Amniotic epithelial cell (primary cell): ENCODE measurements around the gene HEATR5A.

Source experiments
- DNase-seq: peaks from one replicate; pipeline ENCODE4 v3.0.0-alpha.2; 2010; ENCODE audit warnings: low read depth

The HEATR5A gene

DNA sequence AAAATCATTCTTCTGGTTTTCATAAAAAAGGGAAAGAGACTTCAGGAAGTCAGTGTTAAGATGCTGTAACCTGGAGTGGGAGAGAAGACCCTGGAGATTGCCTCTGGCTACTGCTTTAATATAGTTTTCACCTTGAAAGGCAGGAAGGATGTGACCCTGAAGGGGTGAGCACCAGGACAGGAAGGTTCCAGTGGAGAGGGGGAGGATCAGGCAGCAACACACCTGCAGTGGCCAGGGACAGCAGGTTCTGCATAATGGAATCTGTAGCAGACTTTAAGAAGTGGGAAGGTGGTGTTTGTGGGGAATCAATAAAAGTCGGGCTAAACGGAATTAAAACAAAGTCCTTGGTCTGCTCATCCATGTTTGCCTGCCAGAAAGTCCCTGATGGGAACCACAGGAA lies 6.3 kb upstream of the HEATR5A start:
- no peak for DNase-seq

DNA sequence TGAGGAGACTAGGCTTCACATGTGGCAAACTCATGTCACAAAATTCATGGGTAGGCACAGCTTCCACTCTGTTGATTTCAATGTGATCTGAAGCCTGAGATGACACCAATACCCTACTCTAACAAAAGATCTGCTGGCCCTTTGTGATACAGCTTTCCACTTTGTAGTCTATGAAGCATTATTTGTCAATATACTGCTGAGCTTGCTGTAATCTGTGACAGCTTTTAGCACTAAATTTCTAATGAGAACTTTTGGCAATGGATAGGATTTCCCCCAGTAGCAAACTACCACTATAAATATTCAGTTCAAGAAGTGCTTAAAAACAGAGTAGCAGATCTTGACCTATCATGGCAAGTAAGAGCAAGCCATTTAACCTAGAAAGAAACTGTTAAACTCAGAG lies 5.6 kb upstream of the HEATR5A start:
- no peak for DNase-seq

DNA sequence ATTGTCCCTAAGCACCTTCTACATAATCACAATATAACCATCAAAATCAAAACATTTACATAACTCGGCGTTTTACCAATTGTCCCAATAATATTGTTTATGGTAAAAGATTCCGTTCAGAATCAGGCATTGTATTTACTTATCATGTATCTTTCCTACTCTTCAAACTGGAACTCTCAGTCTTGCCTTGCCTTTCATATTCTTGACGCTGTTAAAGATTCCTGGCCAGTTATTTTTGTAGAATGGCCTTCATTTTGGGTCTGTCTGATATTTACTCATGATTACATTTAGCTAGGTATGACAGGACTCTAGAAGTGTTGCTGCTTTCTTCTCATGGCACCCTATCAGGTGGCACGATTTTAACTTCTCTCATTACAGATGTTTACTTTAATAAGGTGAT lies 850 bp upstream of the HEATR5A start:
- DNase-seq, result no peak

DNA sequence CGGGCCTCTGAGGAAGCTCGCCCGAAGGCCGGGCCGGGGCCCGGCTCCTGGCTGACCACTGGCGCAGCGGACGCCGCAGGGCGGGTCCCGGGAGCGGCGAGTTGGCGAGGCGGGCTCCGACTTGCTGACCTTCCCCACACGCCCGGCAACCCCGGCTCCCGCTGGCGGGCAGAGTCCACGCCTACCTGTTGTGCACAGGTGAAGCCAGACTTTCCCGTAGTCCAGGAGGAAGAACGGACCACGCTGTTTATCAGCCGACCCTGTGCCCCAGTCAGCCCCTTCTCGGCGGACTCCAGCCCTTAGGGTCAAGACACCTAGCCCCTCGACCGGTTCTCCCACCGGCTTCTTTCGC lies 407 bp downstream of the HEATR5A start:
- DNase-seq, result peak; percentile 57

DNA sequence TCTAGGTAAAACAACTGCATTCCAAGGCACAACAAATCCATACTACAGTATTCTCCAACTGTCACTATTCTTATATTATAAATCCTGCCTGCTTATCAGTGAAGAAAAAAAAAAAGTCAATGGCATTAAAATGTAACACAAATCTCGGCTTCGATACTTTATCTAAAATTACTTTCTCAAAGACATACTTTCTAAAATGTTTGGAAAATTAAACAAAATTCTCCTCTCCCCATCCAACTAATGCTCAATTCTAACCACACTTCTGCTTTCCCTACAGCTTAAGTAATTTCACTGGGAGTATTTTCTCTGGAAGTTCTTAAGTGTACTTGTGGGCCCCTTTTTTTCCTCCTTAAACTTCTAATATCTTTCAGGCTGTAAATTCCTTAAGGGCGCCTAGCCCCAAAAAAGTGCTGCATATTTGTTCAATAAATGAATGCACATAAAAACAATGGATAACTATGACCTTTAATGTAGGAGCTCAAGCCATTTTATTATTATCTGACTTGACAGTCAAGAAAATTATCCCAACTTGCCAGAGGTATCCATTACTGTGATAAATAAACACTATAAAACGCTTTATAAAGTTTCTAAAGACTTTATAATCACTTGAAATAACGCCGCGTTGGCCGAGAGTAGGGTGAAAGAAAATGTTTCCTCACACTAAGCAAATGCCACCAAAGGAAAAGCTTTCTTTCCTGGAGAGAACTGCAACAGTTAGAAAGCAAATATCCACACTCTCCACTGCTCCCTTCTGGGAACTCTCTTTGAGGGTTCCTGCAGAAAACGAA lies 977 bp downstream of the HEATR5A start:
- DNase-seq, result no peak

DNA sequence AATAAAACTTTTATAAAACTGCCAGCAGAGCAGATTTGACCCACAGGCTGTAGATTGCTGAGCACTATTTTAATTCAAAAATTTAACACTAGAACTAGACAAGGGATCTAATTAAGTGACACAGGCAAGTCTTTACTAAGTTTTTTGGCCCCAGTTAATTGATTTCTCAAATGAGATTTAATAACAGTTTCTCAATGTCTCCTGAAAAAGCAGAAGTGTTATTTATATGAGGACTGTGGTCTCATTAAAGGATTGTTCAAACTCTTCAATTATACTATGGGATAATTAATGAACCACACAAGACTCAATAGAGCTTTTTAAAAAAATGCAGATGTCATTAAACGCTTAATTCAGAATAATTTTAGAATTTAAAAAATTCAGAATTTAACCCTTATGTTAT lies 1.9 kb downstream of the HEATR5A start:
- DNase-seq, result no peak

DNA sequence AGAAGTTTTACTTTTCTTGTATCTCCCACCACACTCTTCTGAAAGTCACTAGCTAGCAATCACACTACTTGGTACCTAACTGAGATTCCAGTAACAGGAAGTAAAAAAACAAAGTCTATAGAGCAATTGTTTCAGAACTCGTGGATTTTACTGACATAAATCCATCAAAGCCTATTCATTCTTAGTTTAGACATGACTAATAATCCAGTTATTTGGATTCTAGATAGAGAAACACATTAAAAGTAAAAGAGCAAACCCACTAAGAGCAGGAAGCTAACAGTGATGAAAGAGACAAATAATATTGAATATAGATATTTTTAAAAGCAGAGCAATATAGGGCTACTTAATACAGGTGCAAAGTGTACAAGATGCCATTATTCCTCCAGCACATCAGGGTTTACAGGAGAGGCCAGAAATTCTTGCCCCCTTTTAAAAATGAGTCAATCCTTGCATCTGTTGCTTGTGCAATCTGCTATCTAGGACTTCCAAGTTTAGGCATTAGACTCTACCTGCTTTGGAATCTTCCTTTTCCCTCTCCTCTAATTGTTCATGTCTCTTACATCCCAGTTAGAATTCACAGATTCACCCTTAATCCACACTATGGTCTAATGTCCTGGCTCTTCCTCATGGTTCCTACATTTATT lies 6.0 kb downstream of the HEATR5A start:
- peak; percentile 62 for DNase-seq

DNA sequence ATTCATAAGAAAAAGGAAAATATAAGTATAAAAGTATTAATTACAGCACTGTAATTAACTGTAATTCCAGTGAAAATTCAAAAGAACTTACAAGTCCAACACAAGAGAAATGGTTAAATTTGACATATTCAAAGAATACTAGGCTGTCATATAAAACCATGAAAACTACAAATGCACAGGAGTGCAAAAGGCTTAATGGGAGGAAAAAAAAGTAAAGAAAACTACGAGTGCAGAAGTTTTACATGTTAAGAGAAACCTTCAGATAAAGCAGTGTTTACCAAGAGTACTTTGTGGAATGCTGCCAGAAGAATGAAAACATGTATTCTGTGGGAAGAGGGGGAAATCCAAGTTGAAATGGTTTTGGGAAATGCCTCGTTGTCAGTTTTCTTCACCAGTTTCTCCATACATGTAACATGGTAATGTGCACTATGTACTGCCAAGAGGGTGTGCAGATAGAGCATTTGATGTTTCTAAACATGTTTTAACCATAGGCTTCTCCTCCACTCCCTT lies 9.1 kb downstream of the HEATR5A start:
- DNase-seq, result peak; percentile 67

DNA sequence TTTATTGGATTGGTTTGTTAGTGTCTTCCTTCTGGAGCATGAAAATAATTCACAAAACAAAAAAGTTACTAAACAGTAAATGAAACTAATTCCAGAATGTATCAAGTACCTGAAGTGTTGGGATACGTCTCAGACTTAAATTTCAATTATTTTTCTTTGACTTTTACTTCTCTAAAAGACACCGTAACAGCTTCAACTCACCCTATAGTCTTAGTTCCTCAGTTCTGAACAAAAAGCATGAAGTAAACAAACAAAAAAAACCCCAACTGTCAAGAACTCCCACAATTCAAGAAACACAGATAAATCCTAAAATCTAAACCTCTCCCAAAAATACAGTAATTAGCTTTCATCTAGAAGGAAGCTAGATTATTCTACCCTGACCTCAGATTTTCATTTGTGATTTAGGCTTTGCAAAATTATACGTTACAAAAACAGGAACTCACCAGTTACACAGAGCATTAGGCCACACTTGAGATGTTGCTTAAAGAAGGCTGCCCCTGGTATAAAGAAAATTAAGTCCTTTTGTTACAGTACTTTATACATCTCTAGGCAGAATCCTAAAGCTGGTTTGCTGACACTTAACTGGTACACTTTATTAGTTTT lies 10.2 kb downstream of the HEATR5A start:
- no peak for DNase-seq

DNA sequence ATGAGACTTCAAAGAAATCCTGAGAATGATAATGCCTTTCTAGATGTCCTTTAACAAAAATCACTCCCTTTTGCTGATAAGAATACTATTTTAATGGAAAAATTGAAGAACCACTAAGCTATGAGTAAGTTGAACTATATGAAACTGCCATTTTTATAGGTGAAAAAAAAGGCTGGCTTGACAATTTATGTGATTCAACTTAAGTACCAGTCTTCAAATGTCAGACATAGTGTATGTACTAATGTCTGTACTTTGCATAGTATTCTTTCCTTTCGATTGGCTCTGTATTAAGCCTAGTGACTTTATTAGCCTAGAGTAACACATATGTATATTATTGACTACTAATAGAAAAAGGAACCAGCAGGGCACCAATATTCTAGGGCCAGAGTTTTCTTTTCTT lies 11.9 kb downstream of the HEATR5A start:
- DNase-seq, result no peak

DNA sequence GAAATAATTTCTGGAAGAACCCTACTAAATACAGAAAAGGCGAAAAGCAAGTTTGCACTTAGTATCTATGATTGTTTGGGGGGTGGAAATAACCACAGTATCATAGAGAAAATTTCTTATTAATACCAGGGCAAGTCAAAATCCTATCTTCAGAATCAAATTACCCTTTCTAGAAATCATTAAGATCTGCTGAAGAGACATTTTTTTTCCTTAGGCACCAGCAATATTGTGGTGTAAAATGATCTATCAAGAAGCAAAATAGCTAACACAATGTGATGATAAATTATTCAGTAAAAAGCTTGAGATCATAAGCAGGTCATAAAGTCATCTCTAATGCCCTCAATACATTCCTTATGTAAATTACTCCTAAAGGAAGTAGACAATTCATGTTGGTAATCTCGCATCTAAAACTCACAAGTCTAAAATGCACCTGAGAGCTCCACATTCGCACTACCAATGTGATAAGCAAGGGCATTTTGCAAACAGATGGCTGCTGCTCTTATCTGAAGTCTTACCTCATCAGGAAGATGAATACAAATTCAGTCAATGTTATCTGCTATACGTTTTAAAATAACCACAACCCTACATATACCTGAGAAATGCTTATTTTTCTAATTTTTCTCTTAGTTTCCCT lies 14.6 kb downstream of the HEATR5A start:
- no peak for DNase-seq

DNA sequence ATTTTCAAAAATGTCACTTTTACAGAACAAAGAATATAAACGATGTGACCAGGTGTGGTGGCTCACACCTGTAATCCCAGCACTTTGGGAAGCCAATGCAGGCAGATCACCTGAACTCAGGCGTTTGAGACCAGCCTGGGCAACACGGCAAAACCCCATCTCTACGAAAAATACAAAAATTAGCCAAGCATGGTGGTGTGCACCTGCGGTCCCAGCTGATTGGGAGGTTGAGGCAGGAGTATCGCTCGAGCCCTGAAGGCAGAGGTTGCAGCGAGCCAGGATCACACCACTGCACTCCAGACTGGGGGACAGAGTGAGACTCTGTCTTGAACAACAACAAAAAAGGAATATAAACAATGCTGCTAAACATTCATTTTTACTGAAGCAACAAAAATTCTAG lies 15.2 kb downstream of the HEATR5A start:
- DNase-seq, result no peak

DNA sequence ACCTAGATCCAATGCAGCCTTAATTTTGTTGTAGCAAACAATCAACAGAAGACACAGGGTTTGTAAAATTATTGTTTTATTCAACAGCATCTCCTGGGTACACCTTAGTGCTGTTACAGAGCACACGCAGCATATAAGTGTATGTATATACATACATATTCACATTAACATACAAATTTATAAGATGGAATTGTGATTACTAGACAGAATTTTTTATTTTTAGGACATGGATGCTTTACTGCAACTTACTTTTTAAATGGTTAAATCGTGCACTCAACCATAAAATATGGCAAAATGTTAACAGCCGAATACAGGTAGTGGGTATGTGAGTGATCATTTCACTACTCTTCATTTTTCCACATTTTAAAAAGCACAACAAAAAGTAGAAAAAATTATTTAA lies 16.6 kb downstream of the HEATR5A start:
- no peak for DNase-seq

DNA sequence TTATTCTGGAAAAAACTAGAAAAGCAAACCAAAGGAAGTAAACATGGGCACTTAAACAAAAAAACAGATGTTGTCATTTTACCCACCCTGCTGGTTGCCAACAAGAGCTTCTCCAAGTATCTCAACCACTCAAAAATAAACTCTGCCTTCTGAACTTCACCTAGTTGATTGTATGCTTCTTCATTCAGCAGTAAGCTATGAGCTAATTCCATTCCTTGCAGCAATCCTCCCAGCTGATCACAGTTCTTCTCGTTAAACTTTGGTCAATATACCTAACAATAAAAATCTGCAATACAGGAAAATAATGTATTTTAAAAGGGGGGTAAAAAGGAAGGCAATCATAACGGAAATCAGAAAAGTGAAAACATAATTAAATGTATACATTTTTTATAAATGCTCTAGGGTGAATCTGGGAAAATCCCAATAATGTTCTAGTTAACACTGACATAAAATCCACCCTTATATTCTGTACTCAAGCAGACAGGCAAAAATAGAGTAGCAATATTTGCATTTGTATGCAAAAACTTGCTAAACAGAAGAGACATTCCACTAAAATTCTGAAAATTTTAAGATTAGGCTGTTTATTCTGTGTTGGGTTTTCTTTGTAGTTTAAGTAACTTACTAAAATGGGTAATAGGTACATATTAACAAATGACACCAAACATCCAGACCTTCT lies 17.4 kb downstream of the HEATR5A start:
- no peak for DNase-seq

DNA sequence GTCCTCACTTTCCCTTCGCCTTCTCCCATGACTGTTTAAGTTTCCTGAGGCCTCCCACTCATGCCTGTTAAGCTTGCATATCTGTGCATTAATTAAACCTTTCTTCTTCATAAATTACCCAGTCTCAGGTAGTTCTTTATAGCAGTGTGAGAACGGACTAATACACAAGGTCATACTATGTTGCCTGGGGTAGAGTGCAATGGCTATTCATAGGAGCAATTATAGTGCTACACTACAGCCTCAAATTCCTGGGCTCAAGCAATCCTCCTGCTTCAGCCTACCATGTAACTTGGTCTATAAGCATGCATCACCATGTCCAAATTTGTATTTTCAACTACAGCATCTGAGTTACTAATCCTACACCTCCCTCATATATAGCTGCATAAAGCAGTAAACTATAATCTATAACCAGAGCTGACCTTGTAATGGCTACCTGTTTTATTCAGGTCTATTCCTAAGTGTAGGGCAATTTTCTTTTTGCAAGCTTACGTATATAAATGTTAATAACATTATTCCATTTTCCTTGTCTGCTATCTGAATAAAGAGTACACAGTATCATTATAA lies 18.9 kb downstream of the HEATR5A start:
- DNase-seq, result no peak

DNA sequence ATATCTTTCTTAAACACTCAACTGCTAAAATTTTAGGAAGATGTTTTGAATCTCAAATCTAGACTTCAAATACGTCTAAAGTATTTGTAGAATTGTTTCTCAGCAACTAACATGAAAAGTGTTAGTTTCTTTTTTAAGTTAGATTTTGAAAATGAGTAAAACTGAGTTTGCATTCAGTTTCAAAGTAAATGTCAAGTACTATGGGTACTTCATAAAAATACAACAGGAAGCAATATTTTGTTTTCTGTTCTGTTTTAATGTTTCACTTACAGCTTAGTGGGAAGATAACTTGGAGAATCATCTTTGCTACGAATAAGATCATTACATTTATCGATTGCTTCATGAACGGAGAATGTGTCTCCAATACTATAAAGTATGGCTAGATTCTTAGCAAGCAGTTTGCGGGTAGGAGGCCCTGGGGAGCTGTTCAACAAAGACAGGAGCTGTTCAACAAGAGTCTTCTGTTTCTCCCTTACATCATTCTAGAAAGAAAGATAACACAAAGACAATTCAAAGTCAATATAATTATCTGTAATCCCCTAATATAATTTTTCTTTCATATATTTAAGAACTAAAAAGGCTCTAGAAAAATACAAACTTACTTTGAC lies 20.2 kb downstream of the HEATR5A start:
- DNase-seq, result no peak

DNA sequence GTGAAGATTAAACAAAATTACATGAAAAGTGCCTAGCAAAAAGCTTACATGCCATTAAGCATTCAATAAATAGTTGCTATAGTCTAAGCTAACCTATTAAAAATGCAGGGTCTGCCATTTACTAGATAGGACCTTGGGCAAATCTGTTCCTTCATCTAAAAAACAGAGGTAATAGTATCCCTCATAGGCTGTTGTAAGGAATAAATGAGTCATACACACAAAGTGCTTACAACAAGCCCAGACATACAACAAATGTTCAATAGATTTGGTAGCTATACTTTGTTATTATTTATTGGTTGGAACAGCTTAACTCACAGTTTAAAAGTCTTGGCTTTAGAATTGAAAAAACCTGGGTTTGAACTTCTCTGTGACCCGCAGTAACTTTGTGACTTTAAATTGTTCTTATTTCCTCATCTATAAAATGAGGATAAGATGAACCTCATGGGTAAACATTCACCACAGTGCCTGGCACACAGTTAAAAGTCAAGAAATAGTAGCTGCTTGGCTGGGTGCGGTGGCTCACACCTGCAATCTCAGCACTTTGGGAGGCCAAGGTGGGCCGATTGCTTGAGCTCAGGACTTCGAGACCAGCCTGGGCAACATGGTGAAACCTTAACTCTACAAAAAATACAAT lies 24.7 kb downstream of the HEATR5A start:
- no peak for DNase-seq

DNA sequence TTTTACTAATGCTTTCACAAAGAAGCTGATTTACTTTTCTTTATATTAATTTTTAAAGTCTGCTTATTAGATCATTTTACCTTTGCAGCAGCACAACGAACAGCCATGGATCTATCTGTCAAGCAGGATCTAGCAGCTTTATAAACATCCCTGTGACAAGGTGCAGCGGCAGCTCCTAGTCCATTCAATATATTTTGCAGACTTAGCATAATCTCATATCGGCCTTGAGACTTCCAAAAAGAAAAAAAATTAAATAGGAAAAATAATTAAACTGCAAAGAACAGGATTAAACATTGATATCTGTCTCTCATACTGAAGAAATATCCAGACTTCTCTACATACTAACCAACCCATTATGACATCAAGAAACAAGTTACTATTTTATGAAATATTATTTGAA lies 25.2 kb downstream of the HEATR5A start:
- DNase-seq, result no peak

DNA sequence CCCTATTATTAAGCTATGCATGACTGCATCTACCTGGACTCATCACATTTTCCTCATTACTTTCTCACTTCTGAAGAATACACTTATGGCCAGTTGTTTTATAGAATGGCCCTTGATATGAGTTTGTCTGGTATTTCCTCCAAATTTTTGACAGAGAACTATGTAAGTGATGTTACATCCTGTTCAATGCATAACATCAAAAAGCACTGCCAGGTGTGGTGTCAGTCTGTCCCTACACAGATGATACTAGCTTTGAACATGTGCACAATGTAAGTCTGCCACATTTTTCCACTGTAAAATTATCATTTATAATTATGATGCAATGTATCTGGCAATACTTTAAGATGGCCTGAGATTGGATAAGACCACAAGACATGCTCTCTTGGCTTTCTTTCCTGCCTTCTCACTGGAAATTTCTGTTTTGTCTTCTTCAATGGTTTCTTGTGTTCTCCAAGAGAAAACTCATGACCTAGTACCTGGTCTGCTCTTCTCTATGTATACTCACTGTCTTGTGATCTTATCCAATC lies 28.3 kb downstream of the HEATR5A start:
- no peak for DNase-seq

DNA sequence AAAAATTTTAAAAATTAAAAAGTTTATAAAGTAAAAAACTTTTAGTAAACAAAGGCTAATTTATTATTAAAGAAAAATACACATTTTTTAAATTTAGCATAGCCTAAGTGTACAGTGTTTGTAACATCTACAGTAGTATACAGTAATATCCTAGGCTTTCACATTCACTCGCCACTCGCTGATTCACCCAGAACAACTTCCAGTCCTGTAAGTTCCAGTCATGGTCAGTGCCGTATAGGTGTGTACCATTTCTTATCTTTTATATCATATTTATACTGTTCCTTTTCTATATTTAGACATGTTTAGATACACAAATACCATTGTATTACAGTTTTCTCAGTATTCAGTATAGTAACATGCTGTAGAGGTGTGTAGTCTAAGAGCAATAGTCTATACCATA lies 28.9 kb downstream of the HEATR5A start:
- DNase-seq, result no peak

DNA sequence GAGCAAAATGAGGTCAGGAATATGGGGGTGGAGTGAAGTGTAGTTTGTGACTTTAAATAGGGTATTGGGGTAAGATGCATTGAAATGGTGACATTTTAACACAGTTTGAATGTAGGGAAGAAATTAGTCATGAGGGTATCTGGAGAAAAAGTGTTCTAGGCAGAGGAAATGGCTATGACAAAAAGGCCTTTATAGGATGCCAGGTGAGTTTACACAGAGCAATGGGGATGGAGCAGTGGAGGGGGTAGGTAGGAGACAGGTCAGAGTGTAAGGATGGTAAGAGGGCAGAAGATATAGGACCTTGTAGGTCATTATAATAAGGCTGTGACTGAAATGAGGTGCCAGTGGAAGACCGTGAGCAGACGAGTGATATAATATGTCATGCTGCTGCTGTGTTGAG lies 30.4 kb downstream of the HEATR5A start:
- DNase-seq, result no peak
